NK-92 (cell line): Measurements from ENCODE around the gene STX4.

Source experiments
- DNase-seq: peaks from one replicate; lab custom pipeline; 2025; ENCODE audit not compliant: unreplicated experiment; lab: John Stamatoyannopoulos, UW

The STX4 gene

GRCh38 chr16:31020536-31020935 lies 12.8 kb upstream of the STX4 start:
- no peak for DNase-seq

- DNase-seq, result no peak
Observed at GRCh38 chr16:31022544-31023251, 10.7 kb upstream of the STX4 start.

GRCh38 chr16:31023252-31023602 lies 10.1 kb upstream of the STX4 start:
- no peak for DNase-seq

- DNase-seq, result no peak
Observed at GRCh38 chr16:31023627-31024226, 9.6 kb upstream of the STX4 start.

- DNase-seq, result no peak
Observed at GRCh38 chr16:31025339-31025738, 8.0 kb upstream of the STX4 start.

GRCh38 chr16:31029272-31029671 lies 4.1 kb upstream of the STX4 start:
- DNase-seq, result no peak

- no peak for DNase-seq
Observed at GRCh38 chr16:31031276-31031675, 2.1 kb upstream of the STX4 start.

GRCh38 chr16:31033709-31034492 lies 543 bp downstream of the STX4 start:
- peak; percentile 37 for DNase-seq

GRCh38 chr16:31036691-31037090 lies 3.3 kb downstream of the STX4 start:
- no peak for DNase-seq

- DNase-seq, result no peak
Observed at GRCh38 chr16:31038993-31039392, 5.6 kb downstream of the STX4 start.

- DNase-seq, result no peak
Observed at GRCh38 chr16:31042866-31043265, 9.5 kb downstream of the STX4 start.

GRCh38 chr16:31043352-31043751 lies 10.0 kb downstream of the STX4 start:
- no peak for DNase-seq

GRCh38 chr16:31043898-31044481 lies 10.6 kb downstream of the STX4 start:
- DNase-seq, result no peak

- no peak for DNase-seq
Observed at GRCh38 chr16:31050280-31051030, 17.1 kb downstream of the STX4 start.

- DNase-seq, result no peak
Observed at GRCh38 chr16:31052114-31052513, 18.8 kb downstream of the STX4 start.

GRCh38 chr16:31055613-31056012 lies 22.3 kb downstream of the STX4 start:
- no peak for DNase-seq

GRCh38 chr16:31061126-31061812 lies 27.9 kb downstream of the STX4 start:
- no peak for DNase-seq

GRCh38 chr16:31061813-31062440 lies 28.6 kb downstream of the STX4 start:
- no peak for DNase-seq

- DNase-seq, result no peak
Observed at GRCh38 chr16:31063495-31063842, 30.1 kb downstream of the STX4 start.
